Neural cell (in vitro differentiated cells): ENCODE measurements around the gene ECE1.

ENCODE experiments used
- CTCF ChIP-seq: fragments of 450-650 bp; IDR thresholded peaks from 2 replicates; pipeline ENCODE4 v1.5.1; 2014; ENCODE audit warnings: antibody characterized with exemption, mild to moderate bottlenecking, moderate library complexity; ENCODE audit not compliant: poor library complexity, severe bottlenecking
- REST ChIP-seq: IDR thresholded peaks from 2 replicates; pipeline ENCODE4 v1.6.1; 2012; ENCODE audit warnings: borderline replicate concordance

- no peak for TF ChIP-seq CTCF
- no peak for TF ChIP-seq REST
These were observed 6.5 kb upstream of the ECE1 start for GRCh38 chr1:21296509-21297354.
